SKM-1 treated with dmso at 0.1 percent for 144 hours (cell line): ENCODE results near the gene MST1R.
"Not testable (repeated sequence)": the region's sequence is repeated elsewhere in the genome, so short reads cannot be mapped to it uniquely, and the experiment has no call there.

Experiments used
- DNase-seq: peaks from one replicate; lab custom pipeline; 2025; ENCODE audit not compliant: unreplicated experiment; lab: John Stamatoyannopoulos, UW

The MST1R gene

GRCh38 chr3:49912881-49913281 is 9.2 kb upstream of the MST1R start:
- no peak for DNase-seq

GRCh38 chr3:49911611-49912010 is 7.9 kb upstream of the MST1R start:
- no peak for DNase-seq

GRCh38 chr3:49911124-49911420 is 7.4 kb upstream of the MST1R start:
- no peak for DNase-seq

- DNase-seq: no peak
Observed at GRCh38 chr3:49910409-49911123, 6.9 kb upstream of the MST1R start.

GRCh38 chr3:49908373-49909199 is 4.9 kb upstream of the MST1R start:
- DNase-seq: no peak

GRCh38 chr3:49906073-49906743 is 2.5 kb upstream of the MST1R start:
- DNase-seq: peak; percentile 36

- not testable (repeated sequence) for DNase-seq
Observed at GRCh38 chr3:49904448-49904847, 775 bp upstream of the MST1R start.

GRCh38 chr3:49902511-49903345 is 945 bp downstream of the MST1R start:
- no peak for DNase-seq

GRCh38 chr3:49901366-49902339 is 2.0 kb downstream of the MST1R start:
- DNase-seq: no peak

GRCh38 chr3:49900491-49901153 is 3.1 kb downstream of the MST1R start:
- DNase-seq: no peak

GRCh38 chr3:49899815-49900214 is 3.9 kb downstream of the MST1R start:
- peak; percentile 11 for DNase-seq

- no peak for DNase-seq
Observed at GRCh38 chr3:49898991-49899390, 4.7 kb downstream of the MST1R start.

- no peak for DNase-seq
Observed at GRCh38 chr3:49896345-49896744, 7.3 kb downstream of the MST1R start.

GRCh38 chr3:49895791-49896190 is 7.9 kb downstream of the MST1R start:
- DNase-seq: no peak

GRCh38 chr3:49889296-49889695 is 14.4 kb downstream of the MST1R start:
- no peak for DNase-seq

- DNase-seq: no peak
Observed at GRCh38 chr3:49886922-49887265, 16.8 kb downstream of the MST1R start.

GRCh38 chr3:49883998-49884397 is 19.7 kb downstream of the MST1R start:
- no peak for DNase-seq

GRCh38 chr3:49882166-49882565 is 21.5 kb downstream of the MST1R start:
- DNase-seq: peak; percentile 44

- no peak for DNase-seq
Observed at GRCh38 chr3:49880581-49881315, 22.9 kb downstream of the MST1R start.
